ENCODE measurements around the gene THOC2.
A peak's percentile ranks its signal among the peaks of the same experiment; 100 is the strongest.
"Not testable (repeated sequence)": the region's sequence is repeated elsewhere in the genome, so short reads cannot be mapped to it uniquely, and the experiment has no call there.

The THOC2 gene
- 107 to 147 (median 140) reads per million in 4 donors for total RNA-seq

- peak; percentile 55 to 77 (median 64) for DNase-seq
Measured at GRCh38 chrX:123732670-123733363, at the start of gene THOC2. THOC2 (minus strand) TSS chrX:123733052; CDS start chrX:123733022, 30 bp downstream.

- not testable (repeated sequence) for DNase-seq
Measured at GRCh38 chrX:123781786-123782185, 48.9 kb upstream of the THOC2 start.

DNA sequence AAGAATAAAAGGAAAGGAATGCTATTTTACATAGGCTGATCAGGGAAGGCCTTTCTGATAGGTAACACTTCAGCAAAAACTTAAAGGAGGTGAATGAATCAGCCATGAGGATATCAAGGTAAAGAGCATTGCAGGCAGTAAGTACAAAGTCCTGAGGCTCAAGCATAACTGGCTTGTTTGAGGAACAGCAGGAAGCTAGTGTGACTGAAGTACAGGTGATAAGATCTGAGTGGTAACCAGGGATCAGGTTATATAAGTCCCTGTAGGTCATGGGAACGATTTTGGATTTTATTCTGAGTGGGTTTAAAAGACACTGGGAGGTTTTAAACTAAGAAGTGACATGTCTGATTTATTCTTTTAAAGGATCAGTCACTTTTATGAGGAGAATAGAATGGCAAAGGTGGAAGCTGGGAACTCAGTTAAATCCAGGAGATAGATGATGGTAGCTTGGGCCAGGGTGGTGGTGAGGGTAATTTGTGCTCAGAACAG lies 47.1 kb upstream of the THOC2 start:
- no peak for DNase-seq

GRCh38 chrX:123773258-123773988 lies 40.6 kb upstream of the THOC2 start:
- no peak for DNase-seq

GRCh38 chrX:123771449-123772064 lies 38.7 kb upstream of the THOC2 start:
- no peak for DNase-seq

DNA sequence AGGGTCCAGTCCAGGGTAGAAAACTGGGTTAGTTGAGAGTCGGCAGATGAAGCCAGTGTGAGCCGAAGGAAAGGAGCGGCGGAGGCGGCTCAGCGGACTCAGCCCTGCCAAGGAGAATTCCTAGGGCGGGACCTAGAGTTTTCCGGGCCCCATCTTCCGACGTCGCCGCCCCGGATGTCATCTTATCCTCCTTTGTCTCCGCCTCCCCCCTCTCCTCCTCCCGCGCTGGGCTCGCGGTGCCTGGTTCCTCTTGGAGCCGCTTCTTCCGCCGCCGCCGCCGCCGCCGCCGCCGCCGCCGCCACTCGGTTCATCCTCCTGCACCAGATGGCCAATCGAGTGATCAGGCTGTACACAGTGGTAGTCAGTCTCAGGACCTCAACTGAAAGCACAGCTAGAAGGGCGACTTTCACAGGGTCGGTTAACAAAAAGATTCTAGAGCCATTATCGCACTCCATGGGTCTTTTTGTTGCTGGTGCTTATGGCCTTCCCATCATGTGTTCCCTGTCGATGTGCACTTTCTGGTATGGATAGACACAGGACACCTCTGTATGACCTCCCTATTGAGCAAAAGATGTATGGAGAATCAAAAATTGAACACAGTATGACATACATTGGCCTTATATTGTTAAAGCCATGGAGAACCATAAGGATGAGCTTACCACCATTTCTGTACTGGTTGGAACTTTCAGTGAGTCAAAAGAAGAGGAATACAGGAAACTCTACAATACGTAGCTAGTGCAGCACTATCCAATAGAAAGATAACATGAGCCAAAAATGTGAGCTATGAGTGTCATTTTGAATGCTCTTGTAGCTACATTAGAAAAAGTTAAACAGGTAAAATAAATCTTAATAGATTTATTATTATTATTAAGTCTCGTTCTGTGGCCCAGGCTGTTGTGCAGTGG lies 32.4 kb upstream of the THOC2 start:
- peak; percentile 18 to 53 (median 24) for DNase-seq

- not testable (repeated sequence) for DNase-seq
Measured at GRCh38 chrX:123759849-123760248, 27.0 kb upstream of the THOC2 start.

DNA sequence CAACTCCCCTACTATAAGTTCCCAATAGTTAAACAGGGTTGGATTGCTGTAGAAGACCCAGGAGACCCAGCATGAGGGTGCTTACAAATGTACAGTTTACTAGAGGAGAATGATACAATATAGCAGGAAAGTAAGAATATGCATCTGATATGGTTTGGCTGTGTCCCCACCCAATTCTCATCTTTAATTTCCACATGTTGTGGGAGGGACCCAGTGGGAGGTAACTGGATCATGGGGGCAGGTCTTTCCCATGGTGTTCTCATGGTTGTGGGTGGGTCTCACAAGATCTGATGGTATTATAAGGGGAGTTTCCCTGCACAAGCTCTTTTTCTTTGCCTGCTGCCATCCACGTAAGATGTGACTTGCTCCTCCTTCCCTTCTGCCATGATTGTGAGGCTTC lies 24.9 kb upstream of the THOC2 start:
- not testable (repeated sequence) for DNase-seq

DNA sequence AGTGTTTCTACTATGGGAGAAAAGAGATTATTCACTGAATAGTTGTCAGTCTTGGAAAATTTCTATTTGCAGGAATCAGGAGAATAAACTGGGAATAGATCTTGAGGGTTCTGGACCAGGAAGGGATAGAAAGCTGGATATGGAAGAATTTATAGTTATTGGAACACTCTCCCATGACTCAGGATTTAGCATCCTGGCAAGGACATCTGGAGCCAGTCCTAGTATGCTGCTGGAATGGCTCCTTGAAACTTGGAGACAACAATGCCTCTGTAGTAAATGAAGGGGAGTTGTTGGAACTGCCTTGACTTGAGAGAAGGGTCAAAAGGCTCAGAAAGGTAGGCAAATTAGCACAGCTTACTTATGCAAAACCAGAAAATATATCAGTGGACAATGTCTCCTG lies 23.5 kb upstream of the THOC2 start:
- no peak for DNase-seq

GRCh38 chrX:123755107-123755506 lies 22.3 kb upstream of the THOC2 start:
- DNase-seq = no peak

GRCh38 chrX:123753656-123754350 lies 21.0 kb upstream of the THOC2 start:
- no peak for DNase-seq

DNA sequence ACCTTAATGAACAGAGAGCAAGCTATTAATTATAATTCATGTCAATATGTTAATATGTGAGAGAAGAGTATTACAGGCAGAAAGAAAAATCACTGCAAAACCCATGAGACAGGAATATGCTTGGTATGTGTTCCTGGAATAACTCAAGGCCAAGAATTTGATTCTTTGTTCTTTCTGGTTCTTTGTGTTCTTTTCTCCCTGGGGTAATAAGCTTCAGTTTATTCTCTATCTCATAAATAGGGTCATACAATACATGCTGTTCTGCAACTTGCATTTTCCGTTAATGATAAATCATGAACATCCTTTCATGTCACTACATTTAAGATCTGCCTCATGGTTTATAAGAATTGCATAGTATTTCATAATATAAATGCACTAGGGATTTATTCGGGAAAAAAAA lies 16.8 kb upstream of the THOC2 start:
- no peak for DNase-seq

DNA sequence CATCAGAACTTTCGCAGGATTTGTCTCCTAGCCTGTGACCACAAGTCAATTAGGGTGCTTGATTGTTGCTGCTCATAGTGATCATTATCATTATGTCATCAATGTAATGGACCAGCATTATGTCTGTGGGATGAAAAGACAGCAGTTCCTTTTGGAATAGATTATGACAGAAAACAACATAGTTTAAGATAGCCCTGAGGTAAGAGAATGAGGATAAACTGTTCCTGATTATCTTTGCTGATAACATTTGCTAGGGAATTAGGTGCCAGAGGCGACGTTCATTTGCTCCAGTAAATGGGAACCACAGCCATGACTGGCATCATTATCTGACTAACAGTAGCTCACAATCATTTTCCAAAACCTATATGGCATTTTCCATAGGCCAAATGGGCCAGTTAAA lies 12.7 kb upstream of the THOC2 start:
- DNase-seq = no peak

GRCh38 chrX:123743312-123743711 lies 10.5 kb upstream of the THOC2 start:
- DNase-seq = no peak

DNA sequence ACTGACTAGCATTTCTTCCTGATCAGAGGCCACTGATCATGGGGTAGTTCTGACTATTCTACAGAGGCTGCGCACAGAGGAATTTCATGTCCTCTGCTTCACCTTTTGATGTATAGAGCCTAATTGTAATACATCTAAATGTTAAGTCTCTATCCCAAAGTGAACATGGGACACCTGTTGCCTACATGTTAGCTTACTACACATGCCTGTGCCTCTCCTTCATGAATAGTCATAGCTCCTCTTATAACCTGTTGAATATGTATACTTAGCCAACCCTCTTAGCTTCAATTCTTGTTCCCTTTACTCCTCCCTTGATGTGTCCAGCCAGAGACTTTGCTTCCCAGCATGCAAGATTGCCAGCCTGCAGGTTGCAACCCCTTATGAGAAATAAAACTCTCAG lies 9.6 kb upstream of the THOC2 start:
- no peak for DNase-seq

DNA sequence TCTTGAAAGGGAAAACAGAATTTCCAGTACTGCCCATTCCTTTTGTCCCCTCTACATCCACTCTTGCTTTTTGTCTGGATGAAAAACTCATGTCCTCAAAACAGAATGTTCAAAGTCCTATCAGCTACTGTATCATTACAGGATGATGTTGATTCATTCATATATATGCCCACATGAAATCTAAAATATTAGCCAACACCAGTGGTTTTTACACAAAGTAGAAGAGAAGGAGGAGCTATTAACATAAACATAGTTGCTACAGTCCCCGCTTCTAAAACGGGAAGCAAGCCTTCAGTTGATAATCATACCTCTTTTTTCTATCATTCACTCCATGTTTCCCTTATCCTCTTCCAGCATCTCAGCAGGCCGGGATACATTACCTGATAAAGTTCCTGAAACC lies 7.7 kb upstream of the THOC2 start:
- DNase-seq = no peak

- no peak for DNase-seq
Measured at GRCh38 chrX:123740006-123740405, 7.2 kb upstream of the THOC2 start.

DNA sequence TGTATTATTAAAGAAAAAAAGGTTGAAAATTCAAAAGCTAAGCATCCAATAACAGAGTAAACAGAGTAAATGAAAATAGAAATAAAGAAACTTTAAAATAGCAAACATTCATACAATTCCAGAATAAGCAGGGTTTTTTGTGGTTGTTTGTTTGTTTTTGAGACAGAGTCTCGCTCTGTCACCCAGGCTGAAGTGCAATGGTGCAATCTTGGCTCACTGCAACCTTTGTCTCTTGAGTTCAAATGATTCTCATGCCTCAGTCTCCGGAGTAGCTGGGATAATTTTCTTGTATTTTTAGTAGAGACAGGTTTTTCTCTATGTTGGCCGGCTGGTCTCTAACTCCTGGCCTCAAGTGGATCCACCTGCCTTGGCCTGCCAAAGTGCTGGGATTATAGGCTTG lies 6.6 kb upstream of the THOC2 start:
- no peak for DNase-seq

- no peak for DNase-seq
Measured at GRCh38 chrX:123738378-123738940, 5.6 kb upstream of the THOC2 start.

DNA sequence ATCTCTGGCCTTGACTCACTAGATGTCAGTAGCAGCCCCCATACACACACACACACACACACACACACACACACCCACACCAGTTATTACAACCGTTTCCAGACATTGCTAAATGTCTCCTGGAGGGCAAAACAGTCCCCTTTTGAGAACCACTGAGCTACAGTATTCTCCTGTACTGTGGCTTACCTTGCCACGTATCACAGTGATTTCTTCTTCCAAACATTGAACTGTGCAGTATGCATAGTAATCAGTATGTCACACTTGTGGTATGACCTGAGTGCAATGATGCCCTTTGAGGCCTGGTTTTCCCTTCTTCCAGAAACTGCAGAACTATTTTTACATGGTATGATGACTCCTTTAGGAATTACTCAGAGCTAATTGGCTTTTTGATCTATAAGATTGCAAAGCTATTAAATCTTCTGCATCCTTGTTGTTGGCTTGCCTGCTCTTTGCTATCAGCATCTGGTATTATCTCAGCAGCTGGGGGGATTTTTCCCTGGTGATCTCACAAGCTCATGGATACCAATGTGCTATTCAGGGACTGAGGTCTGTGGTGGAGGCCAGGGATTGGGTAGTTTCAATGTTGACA lies 3.6 kb upstream of the THOC2 start:
- DNase-seq = no peak

DNA sequence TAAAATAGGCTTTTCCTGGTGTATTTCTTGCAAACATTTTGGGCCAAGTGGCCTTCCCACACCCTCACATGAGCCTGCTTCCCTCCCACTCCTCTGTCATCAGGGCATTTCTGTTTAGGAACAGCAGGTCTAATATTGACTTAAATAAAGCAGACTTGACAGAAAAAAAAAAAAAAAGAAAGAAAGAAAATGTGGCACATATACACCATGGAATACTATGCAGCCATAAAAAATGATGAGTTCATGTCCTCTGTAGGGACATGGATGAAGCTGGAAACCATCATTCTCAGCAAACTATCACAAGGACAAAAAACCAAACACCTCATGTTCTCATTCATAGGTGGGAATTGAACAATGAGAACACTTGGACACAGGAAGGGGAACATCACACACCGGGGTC lies 2.3 kb upstream of the THOC2 start:
- DNase-seq = not testable (repeated sequence)
